HG03565 (cell line): ENCODE results near the gene C3orf52.
"Not testable (repeated sequence)": the region's sequence is repeated elsewhere in the genome, so short reads cannot be mapped to it uniquely, and the experiment has no call there.

Source experiments
- ATAC-seq: cut with Tn5 transposase; IDR thresholded peaks from one replicate; pipeline ENCODE4 v1.9.1; 2021; ENCODE audit warnings: mild to moderate bottlenecking, moderate library complexity; ENCODE audit not compliant: unreplicated experiment

C3orf52 gene

GRCh38 chr3:112086076-112086854 lies at the start of gene C3orf52:
Gene C3orf52 (plus strand): TSS chr3:112086389. CDS start chr3:112086408, 19 bp downstream.
- peak; percentile 81 for ATAC-seq

- ATAC-seq = not testable (repeated sequence)
These were observed 49.0 kb upstream of the C3orf52 start for GRCh38 chr3:112037194-112037593.

GRCh38 chr3:112038863-112039262 lies 47.3 kb upstream of the C3orf52 start:
- no peak for ATAC-seq

- ATAC-seq = no peak
These were observed 44.9 kb upstream of the C3orf52 start for GRCh38 chr3:112041321-112041720.

- no peak for ATAC-seq
These were observed 43.3 kb upstream of the C3orf52 start for GRCh38 chr3:112042842-112043280.

GRCh38 chr3:112043621-112044201 lies 42.5 kb upstream of the C3orf52 start:
- ATAC-seq = peak; percentile 87

GRCh38 chr3:112046599-112046998 lies 39.6 kb upstream of the C3orf52 start:
- ATAC-seq = no peak

GRCh38 chr3:112047264-112047663 lies 38.9 kb upstream of the C3orf52 start:
- no peak for ATAC-seq

- ATAC-seq = no peak
These were observed 37.3 kb upstream of the C3orf52 start for GRCh38 chr3:112048911-112049310.

GRCh38 chr3:112053229-112053628 lies 33.0 kb upstream of the C3orf52 start:
- no peak for ATAC-seq

- ATAC-seq = no peak
These were observed 29.7 kb upstream of the C3orf52 start for GRCh38 chr3:112056451-112056929.

- no peak for ATAC-seq
These were observed 26.7 kb upstream of the C3orf52 start for GRCh38 chr3:112059497-112059896.

- no peak for ATAC-seq
These were observed 25.0 kb upstream of the C3orf52 start for GRCh38 chr3:112061152-112061551.

GRCh38 chr3:112072387-112073060 lies 13.7 kb upstream of the C3orf52 start:
- not testable (repeated sequence) for ATAC-seq

- ATAC-seq = no peak
These were observed 12.2 kb upstream of the C3orf52 start for GRCh38 chr3:112074006-112074405.

- ATAC-seq = peak; percentile 86
These were observed 11.3 kb upstream of the C3orf52 start for GRCh38 chr3:112074616-112075497.

- ATAC-seq = no peak
These were observed 7.8 kb upstream of the C3orf52 start for GRCh38 chr3:112078125-112079083.

GRCh38 chr3:112083239-112083638 lies 3.0 kb upstream of the C3orf52 start:
- no peak for ATAC-seq

GRCh38 chr3:112084980-112085705 lies 1.0 kb upstream of the C3orf52 start:
- no peak for ATAC-seq
